Spinal cord (tissue), 10 donors: Measurements from ENCODE around the gene METTL26. TPM values are rescaled to one million over a fixed set of nuclear protein-coding genes. Genes with fewer than 3 reads are reported as not detected.

Experiments used
- DNase-seq, 6 donors: peaks; one replicate each; pipeline versions ENCODE4 v3.0.0 to v3.0.0-alpha.2; 2013 to 2015; ENCODE audit warnings: low spot score in 6 of 6, low read depth in 4 of 6
- H3K27ac ChIP-seq: one replicate; pipeline ENCODE4 v1.5.1; 2013; ENCODE audit warnings: low read depth, low read length, control low read depth
- H3K27me3 ChIP-seq: one replicate; pipeline ENCODE4 v1.6.1; 2013; ENCODE audit warnings: low read length; ENCODE audit not compliant: control insufficient read depth, insufficient read depth
- H3K36me3 ChIP-seq: one replicate; pipeline ENCODE4 v1.6.1; 2013; ENCODE audit warnings: low read length; ENCODE audit not compliant: control insufficient read depth, insufficient read depth
- H3K4me1 ChIP-seq: one replicate; pipeline ENCODE4 v1.6.1; 2013; ENCODE audit warnings: low read length; ENCODE audit not compliant: control insufficient read depth, insufficient read depth
- H3K4me3 ChIP-seq: one replicate; pipeline ENCODE4 v1.5.1; 2013; ENCODE audit warnings: low read depth, low read length, control low read depth
- H3K9me3 ChIP-seq: one replicate; pipeline ENCODE4 v1.6.1; 2013; ENCODE audit warnings: low read length; ENCODE audit not compliant: control insufficient read depth, insufficient read depth
- WGBS: methylation state at CpG from one replicate; pipeline ENCODE4 v1.1.5; 2013; ENCODE audit warnings: missing lambda C conversion rate; ENCODE audit not compliant: insufficient coverage; 5-methylcytosine and 5-hydroxymethylcytosine counted together
- polyA plus RNA-seq, 2 donors: library from polyadenylated mRNA; unstranded; fragments of 120-200 nt; gene quantifications; one replicate each; pipeline ENCODE4 v1.2.1, GENCODE V29; 2013; ENCODE audit not compliant: insufficient read length in 2 of 2
- total RNA-seq, 2 donors: library from RNA; depleted of rRNA in 1 of 2; stranded (reverse); fragments of 120-200 nt in 1 of 2; fragments of >200 nt in 1 of 2; gene quantifications; one replicate each; pipeline versions ENCODE4 v1.2.3 to v1.2.4, GENCODE V29; 2013 to 2014
- donor health status: healthy.

METTL26 gene
- total and polyA plus RNA-seq, 4 donors = 26.8 to 124 (median 96.3) TPM

GRCh38 chr16:675884-676564, 39.9 kb upstream of the METTL26 start:
- 65% methylated on average over 17 of the region's 25 CpGs for WGBS
- Histone ChIP-seq H3K27ac (no peak overlapping the region), H3K9me3 (no peaks in the 10 kb centered on the region), H3K4me3 (no peak overlapping the region), H3K4me1 (peaks cover 40% of the 10 kb centered on the region), H3K36me3 (peaks cover 76% of the 10 kb centered on the region), H3K27me3 (peaks cover 9% of the 10 kb centered on the region)
- no peak for DNase-seq

- H3K9me3 ChIP-seq = no peaks in the 10 kb centered on the region
These were observed 39.1 kb upstream of the METTL26 start, which contains the start of gene RHBDL1 for GRCh38 chr16:674968-675883. TSS of gene RHBDL1 (plus strand) at chr16:675671. CDS start at chr16:675791, 120 bp downstream.

GRCh38 chr16:674214-674881, 38.2 kb upstream of the METTL26 start:
- no peak for DNase-seq
- peaks cover 9% of the 10 kb centered on the region for H3K27me3 ChIP-seq
- H3K27ac ChIP-seq = no peak overlapping the region
- peaks cover 88% of the 10 kb centered on the region for H3K36me3 ChIP-seq
- H3K9me3 ChIP-seq = no peaks in the 10 kb centered on the region
- 80% methylated on average over 22 of the region's 22 CpGs for WGBS
- H3K4me3 ChIP-seq = no peak overlapping the region
- H3K4me1 ChIP-seq = peaks cover 35% of the 10 kb centered on the region

More at GRCh38 chr16:674968-675883, 39.1 kb upstream of the METTL26 start, which contains the start of gene RHBDL1:
- 3% methylated on average over 72 of the region's 73 CpGs for WGBS
- peak in 2 of 6 donors; percentile 47 to 56 for DNase-seq
- peak within 1 kb of the TSS; percentile 18 for H3K4me3 ChIP-seq
- H3K27ac ChIP-seq = no peak within 1 kb of the TSS
- peaks cover 9% of the 10 kb centered on the region for H3K27me3 ChIP-seq
- H3K36me3 ChIP-seq = peaks cover 80% of the 10 kb centered on the region
- peaks cover 35% of the 10 kb centered on the region for H3K4me1 ChIP-seq

GRCh38 chr16:673399-673991, 37.4 kb upstream of the METTL26 start:
- Histone ChIP-seq H3K4me3 (no peak overlapping the region), H3K36me3 (peaks cover 90% of the 10 kb centered on the region), H3K27ac (no peak overlapping the region), H3K9me3 (no peaks in the 10 kb centered on the region), H3K27me3 (peaks cover 9% of the 10 kb centered on the region), H3K4me1 (peaks cover 35% of the 10 kb centered on the region)
- 92% methylated on average over 17 of the region's 18 CpGs for WGBS
- no peak for DNase-seq

GRCh38 chr16:672851-673250, 36.7 kb upstream of the METTL26 start:
- H3K4me1 ChIP-seq = peaks cover 34% of the 10 kb centered on the region
- no peak for DNase-seq
- peaks cover 9% of the 10 kb centered on the region for H3K27me3 ChIP-seq
- H3K36me3 ChIP-seq = peaks cover 85% of the 10 kb centered on the region
- WGBS = 93% methylated on average over 21 of the region's 21 CpGs
- H3K27ac ChIP-seq = no peak overlapping the region
- no peak overlapping the region for H3K4me3 ChIP-seq
- no peaks in the 10 kb centered on the region for H3K9me3 ChIP-seq

- Histone ChIP-seq H3K4me3 (no peak overlapping the region), H3K4me1 (peaks cover 38% of the 10 kb centered on the region), H3K27ac (no peak overlapping the region), H3K36me3 (peaks cover 84% of the 10 kb centered on the region), H3K27me3 (peaks cover 9% of the 10 kb centered on the region), H3K9me3 (no peaks in the 10 kb centered on the region)
- WGBS = 94% methylated on average over 16 of the region's 19 CpGs
- DNase-seq = no peak
These were observed 36.3 kb upstream of the METTL26 start for GRCh38 chr16:672371-672770.

- no peak for DNase-seq
- Histone ChIP-seq H3K27me3 (peaks cover 5% of the 10 kb centered on the region), H3K27ac (no peak overlapping the region), H3K9me3 (no peaks in the 10 kb centered on the region), H3K36me3 (peaks cover 84% of the 10 kb centered on the region), H3K4me3 (no peak overlapping the region), H3K4me1 (peaks cover 34% of the 10 kb centered on the region)
- 87% methylated on average over 32 of the region's 40 CpGs for WGBS
These were observed 35.4 kb upstream of the METTL26 start for GRCh38 chr16:671353-672131.

GRCh38 chr16:670485-671352, 34.6 kb upstream of the METTL26 start:
- no peaks in the 10 kb centered on the region for H3K9me3 ChIP-seq
- DNase-seq = no peak
- 94% methylated on average over 51 of the region's 52 CpGs for WGBS
- peaks cover 5% of the 10 kb centered on the region for H3K27me3 ChIP-seq
- peaks cover 88% of the 10 kb centered on the region for H3K36me3 ChIP-seq
- peaks cover 29% of the 10 kb centered on the region for H3K4me1 ChIP-seq
- no peak overlapping the region for H3K4me3 ChIP-seq
- no peak overlapping the region for H3K27ac ChIP-seq
